Central memory CD4-positive, alpha-beta T cell (primary cell): ENCODE data around the gene VAV2.

Source experiments
- DNase-seq: peaks from one replicate; pipeline ENCODE4 v3.0.0; 2022

The VAV2 gene

GRCh38 chr9:133848471-133849109 lies 143.5 kb downstream of the VAV2 start:
- no peak for DNase-seq

GRCh38 chr9:133846483-133847090 lies 145.5 kb downstream of the VAV2 start:
- no peak for DNase-seq

- DNase-seq = no peak
These were observed 146.7 kb downstream of the VAV2 start for GRCh38 chr9:133845440-133845839.

- DNase-seq = no peak
These were observed 147.2 kb downstream of the VAV2 start for GRCh38 chr9:133844881-133845410.

DNA sequence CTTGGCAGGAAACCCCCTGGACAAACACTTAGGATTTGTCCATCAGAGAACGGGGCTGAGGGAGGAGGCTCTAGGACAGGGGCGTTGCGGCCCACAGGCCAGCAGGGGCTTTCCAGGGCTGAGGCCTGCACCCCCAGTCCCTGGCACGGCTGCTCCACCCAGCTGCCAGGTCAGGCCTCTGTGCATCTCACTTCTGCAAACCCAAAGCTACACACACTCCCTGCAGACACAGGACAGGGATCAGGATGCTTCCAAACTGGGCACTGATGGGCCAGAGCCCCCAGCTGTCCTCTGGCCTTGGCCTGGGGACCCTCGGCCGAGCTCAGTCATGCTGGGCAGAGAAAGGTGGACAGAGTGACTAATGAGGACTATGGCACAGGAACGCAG lies 147.7 kb downstream of the VAV2 start:
- DNase-seq = no peak

DNA sequence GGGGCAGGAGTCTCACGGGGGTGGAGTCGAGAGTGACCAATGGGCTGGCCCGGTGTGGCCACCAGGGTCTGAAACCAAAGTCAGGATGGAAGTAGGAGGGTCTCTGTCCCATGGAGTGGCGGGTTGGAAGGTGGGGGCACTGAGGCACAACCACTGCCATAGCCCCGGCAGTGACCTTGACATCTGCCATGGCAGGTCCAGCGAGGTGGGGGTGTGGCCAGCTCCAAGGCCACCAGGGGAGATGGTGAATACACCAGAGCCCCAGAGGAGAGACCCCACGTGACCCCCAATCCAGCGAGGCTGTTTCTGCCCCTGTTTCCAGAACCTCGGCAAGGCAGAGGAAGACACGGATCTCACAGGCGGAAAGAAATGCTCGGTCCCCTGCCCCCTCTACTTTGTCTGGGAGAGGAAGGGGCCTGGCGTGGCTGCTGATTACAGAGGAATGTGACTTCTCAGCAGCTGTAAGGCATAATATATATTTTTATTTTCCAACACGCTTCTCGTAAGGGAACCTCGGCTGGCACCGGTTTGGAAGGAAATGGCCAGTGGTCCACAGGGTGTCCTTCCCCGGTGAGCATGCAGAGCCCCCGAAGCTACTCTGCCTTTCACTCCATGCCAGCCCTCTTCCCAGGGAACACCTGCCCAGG lies 148.2 kb downstream of the VAV2 start:
- no peak for DNase-seq

- no peak for DNase-seq
These were observed 148.9 kb downstream of the VAV2 start for GRCh38 chr9:133843250-133843649.

- no peak for DNase-seq
These were observed 149.3 kb downstream of the VAV2 start for GRCh38 chr9:133842721-133843227.

DNA sequence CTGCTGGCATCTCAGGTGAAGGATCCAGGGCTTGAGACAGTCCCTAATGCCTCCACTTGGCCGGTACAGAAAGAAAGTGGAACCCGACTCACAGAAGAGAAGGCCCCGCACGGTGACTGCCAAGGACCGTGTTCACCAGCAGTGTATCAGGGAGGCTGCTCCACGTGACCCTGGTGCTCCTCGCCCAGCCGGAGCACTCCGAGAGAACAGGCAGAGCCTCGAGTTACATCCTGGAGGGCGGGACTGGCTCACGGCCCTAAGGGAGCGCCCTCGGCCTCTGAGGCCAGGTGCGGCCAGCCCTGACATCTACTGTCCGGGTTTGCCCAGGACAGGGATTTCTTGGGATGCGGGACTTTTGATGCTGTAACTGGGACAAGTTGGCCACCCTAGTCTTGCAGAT lies 149.9 kb downstream of the VAV2 start:
- no peak for DNase-seq

DNA sequence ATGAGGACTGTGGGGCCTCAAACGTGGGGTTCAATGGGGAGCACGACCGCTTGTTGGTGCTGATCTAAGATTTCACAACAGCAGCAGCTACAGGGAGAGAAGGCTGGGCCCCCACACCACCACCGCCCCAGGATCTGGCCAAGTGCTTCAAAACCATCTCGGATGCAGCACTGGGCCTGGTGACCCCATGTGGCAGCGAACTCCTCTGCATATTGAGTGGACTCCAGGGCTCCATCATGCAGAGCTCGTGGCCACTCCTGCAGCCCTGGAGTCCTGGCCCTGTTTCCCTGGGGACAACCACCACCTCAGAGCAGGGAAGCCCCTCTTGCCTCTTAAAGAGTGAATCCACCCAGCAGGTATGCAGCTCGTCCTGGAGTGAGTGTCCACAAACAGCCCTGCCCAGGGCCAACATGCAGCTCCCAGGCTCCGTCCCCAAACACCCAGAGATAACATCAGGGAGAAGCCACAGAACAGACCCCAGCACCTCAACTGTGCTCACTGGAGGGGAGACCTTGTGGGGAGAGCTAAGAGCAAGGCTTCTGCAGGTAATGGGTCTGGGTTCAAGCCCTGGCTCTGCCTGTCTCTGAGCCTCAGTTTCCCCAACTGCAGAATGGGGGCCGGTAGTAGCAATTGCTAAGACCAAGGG lies 150.8 kb downstream of the VAV2 start:
- no peak for DNase-seq

- DNase-seq = no peak
These were observed 152.2 kb downstream of the VAV2 start for GRCh38 chr9:133839822-133840329.

DNA sequence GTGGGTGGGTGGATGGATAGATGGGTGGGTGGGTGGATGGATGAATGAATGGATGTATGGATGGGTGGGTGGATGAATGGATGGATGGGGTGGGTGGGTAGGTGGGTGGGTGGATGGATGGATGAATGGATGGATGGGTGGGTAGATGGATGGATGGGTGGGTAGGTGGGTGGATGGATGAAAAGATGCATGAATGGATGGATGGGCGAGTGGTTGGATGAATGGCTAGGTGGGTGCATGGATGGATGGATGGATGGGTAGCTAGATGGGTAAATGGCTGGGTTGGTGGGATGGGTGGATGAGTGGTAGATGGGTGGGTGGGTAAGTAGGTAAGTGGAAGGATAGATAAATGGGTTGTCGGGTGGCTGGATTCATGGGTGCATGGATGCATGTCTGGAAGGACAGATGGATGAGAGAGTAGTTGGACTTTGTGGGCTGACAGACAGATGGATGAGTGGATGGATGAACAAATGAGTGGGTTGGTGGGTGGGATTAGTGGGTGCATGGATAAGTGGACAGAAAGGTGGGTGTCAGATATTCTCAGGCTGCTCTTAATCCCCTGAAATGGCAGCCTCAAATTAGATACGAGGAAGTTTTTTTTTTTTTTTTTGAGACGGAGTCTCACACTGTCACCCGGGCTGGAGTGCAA lies 153.1 kb downstream of the VAV2 start:
- DNase-seq = no peak

DNA sequence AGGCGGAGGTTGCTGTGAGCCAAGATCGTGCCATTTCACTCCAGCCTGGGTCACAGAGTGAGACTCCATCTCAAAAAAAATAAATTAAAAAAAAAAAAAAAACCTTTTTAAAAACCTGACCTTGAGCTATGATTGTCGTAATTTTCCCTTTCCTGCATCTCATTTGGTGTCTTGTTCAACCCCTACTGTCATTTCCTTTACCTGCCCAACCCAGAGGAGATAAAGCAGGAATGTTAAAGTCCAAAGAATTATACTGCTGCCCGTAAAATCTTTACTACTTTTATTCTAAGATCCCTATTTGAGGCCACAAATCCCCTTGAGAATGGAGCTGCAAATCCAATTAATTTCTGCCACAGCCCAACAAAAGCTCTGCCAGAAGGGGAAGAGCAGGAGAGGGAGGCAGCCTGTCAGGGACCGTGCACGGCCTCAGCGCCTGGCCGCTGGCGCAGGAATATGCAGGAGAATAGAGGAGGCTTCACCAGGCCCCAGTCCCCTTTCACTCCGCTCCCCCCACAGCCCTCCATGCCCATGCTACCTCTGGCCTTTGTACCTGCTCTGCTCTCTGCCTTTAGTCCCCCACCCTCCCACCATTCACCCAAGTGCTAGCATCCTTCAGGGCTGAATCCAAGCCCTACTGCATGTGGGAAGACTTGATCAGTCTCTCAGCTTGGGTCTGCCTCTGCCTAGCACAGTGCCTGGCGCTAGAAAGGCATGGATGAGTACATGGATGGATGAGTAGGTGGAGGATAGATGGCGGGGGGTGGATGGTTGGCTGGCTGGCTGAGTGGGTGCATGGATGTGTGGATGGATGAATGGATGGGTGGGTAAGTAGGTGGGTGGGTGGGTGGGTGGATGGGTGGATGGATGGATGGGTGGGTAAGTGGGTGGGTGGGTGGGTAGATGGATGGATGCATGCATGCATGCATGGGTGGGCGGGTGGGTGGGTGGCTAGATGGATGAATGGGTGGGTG lies 154.2 kb downstream of the VAV2 start:
- DNase-seq = no peak

DNA sequence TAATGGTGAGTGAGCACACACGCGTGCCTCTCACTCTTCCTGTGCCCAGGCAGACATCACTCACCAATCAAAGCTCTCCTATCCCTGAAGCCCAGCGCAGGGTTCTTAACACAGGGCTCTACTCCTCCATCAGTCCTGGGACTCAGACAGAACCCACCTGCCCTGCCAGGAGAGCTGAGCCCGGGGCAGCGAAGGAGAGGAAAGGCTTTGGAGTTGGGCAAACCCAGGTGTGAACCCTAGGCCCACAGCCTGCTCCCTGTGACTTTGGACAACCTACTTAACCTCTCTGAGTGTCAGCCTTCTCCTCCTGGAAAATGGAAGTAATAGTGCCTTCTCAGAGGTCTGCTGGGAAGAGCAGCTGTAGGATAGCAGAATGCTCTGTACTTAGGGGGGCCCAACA lies 155.3 kb downstream of the VAV2 start:
- DNase-seq = no peak

GRCh38 chr9:133836001-133836758 lies 155.9 kb downstream of the VAV2 start:
- DNase-seq = no peak

DNA sequence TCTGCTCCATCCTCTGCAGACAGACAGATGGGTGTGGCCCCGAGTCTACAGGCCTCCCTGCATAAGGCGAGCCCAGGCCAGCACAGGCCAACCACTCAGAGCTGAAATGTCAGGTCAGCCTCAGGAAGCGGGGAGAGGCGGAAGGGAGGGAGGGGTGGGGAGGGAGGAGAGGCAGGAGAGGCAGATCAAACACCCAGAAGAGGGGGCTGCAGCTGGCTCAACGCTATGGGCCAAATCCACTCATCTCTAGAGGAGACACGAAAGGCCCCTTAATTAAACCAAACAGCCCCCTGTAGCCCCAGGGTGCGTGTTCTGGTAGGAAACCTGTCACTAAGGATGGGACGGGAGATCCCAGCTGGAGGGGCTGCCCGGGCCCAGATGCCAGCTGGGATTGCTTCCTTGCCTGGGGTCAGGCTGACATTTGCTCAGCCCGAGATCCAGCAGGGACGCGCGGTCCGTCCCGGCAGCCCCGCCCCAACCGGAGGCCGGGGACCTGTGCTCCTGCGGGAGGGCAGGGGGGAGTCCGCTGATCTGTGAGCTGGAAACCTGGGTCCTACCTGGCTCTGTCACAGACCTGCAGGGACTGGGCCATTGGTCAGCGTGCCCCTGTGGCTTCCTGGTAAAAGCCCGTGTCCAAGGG lies 156.7 kb downstream of the VAV2 start:
- DNase-seq = no peak

- DNase-seq = no peak
These were observed 157.8 kb downstream of the VAV2 start for GRCh38 chr9:133834080-133834976.

DNA sequence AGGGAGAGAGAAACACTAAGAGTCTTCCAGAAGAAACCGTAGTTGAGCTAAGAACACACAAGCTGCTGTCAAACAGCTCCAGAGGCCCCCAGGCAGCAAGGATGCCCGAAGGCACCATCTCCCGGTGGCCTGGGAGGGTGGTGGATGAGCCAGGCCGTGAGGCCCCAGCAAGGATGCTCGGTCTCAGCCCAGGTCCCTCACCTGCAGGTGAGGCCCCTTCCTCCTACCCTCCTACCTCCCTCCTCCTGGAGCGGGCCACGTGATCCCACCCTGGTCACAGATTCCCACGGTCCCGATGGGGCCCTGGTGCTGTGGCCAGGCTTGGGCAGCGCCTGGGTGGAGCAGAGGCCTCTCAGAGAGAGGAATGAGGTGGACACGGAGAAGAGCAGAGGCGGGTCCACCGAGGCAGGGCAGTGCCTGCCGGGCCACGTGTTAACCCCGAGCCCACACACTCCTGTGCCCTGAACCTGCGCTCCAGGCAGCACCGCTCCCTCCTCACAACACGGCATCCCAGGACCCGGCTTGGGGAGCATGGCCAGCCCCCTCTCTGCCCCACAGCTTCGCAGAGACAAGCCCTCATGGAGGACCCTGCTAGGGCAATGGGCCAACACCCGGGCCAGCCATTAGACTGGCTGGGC lies 158.6 kb downstream of the VAV2 start:
- DNase-seq = no peak

DNA sequence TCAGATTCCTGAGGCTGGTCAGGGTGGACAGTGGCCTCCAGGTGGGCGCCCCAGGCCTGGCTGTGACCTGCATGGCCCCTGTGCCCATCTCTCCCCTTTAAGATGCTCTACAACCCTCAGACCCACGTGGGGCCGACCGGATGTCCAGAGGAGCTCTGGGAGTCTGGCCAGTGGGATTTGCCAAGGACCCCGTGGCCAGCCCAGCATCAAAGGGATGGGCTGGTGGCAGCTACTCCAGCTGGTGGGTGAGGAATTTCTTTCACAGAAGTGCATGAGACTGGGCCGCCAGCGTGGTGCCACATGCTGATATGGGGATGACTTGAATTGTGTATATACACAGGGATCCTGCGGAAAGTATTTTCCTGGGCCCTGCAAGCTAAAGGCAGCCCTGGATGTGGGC lies 159.2 kb downstream of the VAV2 start:
- DNase-seq = no peak
